GM19397 (cell line): Measurements from ENCODE around the gene MRPS34.

Experiments used
- ATAC-seq: cut with Tn5 transposase; IDR thresholded peaks from one replicate; pipeline ENCODE4 v1.9.1; 2021; ENCODE audit warnings: mild to moderate bottlenecking, moderate library complexity; ENCODE audit not compliant: unreplicated experiment

The MRPS34 gene

DNA sequence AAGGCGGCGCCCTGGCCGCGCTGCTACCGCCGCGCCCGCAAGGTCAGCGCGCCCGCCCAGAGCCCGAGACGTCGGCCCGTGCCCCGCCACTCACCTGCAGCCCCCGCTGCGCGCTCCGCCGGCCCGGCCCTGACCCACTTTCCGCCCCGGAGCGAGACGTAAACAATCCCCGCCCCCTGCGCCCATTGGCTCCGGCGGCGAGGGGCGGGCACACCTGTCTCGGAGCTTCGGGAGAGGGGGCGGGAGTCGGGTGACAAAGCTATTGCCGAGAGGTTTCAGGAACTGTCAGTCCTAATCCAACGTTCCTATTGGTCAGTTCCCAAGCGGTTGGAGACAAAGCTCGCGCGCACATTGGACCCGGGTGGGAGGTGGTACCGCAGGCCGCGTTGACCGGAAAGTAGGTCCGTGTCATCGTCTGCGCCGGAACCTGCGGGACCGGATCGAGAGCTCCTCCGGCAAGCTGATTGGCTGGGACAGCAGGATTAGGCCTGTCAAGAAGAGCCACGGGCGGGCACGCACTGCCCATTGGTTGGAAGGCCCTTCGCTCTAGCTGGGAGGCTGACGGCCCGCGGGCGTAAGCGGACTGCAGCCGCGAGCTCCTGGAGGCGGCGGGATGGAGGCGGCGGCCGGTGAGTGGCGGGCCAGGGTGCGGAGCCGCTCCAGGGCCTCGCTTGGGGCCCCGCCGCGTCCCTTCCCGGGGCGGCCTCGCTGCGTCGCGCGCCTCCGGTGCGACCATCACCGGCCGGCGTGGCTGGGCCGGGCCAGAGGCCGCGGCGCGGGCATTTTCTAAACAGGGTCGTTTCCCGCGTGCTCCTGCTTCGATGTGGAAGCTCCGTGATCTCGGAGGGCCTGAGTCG, 9.7 kb upstream of the MRPS34 start, which contains the start of the genes NUBP2 and SPSB3:
NUBP2 (plus strand) TSS at position 553 of the 857 bp plus-strand sequence; CDS start at position 614, 61 bp downstream.
SPSB3 (minus strand) TSS at position 164 of the 857 bp plus-strand sequence. CDS start 1,088 bp downstream, outside the sequence.
- peak; percentile 83 for ATAC-seq

DNA sequence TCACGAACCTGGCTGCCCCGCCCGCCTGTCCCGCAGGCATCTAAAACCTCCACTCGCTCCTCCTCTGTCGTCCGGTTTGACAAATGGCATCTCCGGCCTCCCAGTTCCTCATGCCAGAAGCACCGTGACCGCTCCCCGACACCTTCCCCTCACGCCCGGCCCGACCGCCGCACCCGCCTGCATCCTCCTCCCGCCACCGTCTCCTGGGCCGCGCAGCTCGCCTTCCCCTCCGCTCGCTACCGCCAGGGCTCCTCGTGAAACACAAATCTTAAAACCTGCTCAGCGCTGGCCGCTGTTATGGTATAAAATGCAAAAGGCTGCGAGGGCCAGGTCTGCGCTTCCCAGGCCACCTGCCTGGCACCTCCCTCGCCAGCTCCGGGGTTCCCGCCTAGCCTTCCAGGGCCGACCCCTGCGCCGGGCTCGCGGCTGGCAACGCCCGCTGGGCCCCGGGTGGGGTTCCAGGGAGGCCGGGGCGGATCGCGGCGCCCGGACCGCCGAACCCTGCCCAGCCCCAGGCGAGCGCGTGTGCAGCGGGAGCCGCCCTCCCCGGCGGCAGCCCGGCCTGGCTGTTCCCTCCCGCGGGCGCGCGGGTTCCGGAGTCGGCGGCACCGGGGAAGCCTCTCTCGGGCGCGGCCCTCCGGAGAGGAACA, 8.9 kb upstream of the MRPS34 start:
- ATAC-seq = peak; percentile 7

- no peak for ATAC-seq
Observed at GRCh38 chr16:1781254-1781653, 8.3 kb upstream of the MRPS34 start.

DNA sequence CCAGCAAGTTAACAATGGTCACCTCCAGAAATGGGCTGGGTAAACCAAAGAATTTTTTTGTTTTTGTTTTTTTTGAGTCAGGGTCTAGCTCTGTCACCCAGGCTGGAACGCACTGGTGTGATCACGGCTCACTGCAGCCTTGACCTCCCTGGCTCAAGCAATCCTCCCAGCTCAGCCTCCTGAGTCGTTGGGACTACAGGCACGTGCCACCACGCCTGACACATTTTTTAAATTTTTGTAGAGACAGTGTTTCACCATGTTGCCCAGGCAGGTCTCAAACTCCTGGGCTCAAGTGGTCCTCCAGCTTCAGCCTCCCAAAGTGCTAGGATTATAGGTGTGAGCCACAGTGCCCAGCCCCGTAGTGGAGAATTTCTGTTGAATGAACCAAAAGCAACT, 7.7 kb upstream of the MRPS34 start:
- ATAC-seq = no peak

GRCh38 chr16:1779741-1780676, 7.1 kb upstream of the MRPS34 start:
- no peak for ATAC-seq

DNA sequence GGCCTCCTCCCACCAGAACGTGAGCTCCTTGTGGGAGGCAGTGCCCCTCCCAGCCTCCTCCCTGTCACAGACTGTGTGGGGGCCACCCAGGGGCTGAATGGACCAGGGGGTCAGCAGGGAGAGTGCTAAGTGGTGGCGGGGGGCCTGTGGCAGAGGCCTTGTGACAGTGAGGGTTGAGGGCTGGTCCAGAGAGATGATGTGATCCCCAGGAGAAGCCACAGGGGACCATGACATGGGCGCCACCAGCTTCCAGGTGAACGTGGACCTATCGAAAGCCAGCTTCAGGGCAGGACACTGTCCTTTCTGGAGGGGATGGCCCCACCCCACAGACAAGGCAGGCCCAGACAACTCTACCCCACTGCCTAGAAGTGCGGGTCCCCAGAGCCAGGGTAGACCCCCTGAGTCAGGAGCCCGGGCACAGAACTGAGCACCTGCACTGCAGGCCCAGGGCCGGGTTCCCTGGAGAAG, 6.3 kb upstream of the MRPS34 start:
- no peak for ATAC-seq

- ATAC-seq = no peak
Observed at GRCh38 chr16:1778200-1779179, 5.6 kb upstream of the MRPS34 start.

DNA sequence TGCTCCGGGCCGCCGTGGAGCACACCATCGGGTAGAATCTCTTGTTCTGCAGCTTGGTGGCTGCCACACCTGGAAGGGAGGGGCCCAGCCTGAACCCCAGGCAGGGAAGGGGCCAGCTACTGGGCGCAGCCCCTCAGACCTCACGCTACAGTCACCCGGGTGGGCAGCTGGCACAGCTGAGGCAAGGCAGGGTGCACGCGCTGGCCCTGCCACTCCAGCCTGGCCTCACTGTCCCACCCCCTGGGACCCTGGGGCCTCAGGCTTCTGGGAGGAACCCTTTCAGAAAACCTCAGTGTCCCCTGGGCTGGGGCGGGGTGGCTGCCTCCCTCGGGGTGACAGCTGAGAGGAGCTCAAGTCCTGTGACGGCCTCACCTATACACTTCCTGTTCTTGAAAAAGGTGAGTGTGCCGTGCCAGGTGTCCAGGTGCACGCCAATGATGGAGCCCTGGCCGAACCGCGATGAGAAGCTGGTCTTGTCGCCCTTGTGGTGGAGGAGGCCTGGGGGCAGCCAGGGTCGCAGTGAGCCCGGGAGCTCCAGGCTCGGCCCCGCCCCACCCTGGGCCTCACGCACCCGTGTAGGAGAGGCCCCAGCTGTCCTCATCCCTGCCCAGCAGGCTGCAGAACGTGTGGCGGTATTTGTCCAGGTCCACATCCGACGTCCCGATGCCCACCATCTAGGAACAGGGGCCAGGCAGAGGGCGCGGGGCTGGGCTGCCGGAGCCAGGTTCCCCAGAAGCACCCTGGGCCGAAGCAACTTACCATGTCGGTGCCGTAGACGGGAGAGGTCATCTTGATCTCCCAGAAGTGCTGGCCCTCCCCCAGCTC, 4.7 kb upstream of the MRPS34 start:
- ATAC-seq = no peak

- no peak for ATAC-seq
Observed at GRCh38 chr16:1776991-1777374, 4.0 kb upstream of the MRPS34 start.

DNA sequence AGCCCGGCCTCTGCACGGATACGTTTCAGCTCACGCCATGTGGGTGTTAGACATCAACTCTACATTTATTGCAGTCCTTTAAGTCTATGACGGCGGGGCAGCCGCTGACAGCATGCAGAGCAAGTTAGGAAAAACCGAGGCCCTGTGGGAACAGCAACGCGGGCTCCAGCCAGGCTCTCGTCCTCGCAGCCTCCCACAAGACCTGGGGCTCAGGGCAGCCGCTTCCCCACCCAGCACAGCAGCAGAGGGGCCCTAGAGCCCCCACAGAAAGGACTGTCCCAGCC, 3.7 kb upstream of the MRPS34 start:
- ATAC-seq = no peak

DNA sequence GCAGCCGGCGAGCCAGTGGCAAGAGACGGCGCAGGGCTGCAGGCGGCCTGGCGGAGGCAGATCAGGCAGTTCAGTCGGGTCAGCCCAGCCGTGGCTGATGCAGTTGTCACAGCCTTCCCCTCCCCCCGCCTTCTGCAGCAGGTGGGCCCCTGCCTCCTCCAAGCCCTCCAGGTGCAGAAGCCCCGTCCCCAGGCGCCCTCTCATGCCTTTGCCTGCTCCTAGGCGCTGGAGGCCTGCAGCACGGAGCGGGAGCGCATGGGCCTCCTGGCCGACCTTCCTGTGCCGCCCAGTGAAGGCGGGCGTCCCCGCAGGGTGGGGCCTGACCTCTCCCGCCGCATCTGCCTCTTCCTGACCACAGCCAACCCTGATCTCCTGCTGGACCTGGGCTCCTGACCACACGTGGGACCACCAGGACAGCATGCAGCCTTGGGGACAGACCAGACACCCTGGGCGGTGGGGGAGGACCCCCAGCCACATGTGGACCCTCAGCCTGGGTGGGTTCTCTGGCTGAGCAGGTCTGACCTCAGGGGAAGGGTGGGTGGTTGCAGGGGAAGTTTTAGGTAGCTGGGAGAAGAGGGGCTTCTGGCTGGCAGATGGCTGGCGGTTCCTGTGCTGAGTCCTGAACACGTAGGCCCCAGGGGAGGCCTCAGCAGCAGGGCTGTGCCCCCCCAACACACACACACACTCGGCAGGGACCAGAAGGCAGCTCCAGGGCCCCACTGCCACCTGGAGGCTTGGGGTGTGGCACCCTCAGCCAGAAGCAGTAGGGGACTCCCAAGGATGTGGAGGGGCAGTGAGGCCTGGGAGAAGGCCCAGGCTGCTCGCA, 3.1 kb upstream of the MRPS34 start:
- ATAC-seq = no peak

DNA sequence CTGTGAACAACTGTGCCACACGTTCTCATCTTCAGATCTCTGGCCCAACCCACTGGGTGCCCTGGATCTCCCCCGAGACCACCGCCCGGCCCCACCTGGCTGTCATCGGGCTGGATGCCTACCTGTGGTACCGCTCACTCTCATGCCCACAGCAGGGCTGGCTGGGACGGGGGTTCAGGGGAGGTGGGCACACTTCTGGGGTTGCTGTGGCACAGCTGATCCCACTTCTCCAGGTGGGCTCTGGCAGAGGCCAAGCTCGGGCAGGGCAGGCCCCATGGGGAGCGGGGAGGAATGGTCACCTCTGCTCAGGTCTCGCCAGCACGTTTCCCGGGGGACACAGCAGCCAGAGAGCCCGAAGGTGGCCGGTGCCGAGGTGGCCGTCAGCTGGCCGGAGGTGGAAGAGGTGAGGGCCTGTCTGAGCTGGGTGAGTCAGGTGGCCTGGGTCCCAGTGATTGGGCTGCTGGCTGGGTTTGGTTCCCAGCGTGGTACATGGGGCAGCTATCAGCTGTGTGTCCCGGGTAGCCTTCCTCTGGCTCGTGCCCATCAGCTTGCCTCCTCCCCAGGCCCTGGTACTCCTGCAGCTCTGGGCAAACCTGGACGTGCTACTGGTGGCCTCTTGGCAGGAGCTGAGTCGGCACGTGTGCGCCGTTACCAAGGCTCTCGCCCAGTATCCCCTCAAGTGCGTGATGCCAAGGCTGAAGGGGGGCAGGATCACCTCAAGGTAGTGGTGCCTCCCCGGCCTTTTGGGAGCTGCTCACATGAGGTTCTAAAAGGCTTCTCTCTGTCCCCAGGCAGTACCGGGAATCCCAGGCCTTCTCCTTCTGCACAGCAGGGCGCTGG, 2.3 kb upstream of the MRPS34 start:
- ATAC-seq = no peak

DNA sequence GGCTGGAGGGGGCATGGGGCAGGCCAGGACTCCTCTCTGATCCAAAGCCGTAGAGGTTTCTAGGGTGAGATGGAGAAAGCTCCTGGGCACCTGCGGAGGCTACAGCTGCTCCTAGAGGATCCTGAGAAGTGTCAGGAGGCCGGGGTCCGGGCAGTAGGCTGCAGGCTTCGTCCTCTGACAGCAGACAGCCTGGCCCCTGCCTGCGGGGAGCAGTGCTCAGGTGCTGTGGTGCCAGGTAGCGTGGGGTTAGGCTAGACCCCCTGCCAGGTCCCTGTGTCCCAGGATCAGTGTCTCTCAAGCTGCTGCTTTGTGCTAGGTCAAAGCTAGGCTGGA, 1.5 kb upstream of the MRPS34 start:
- no peak for ATAC-seq

DNA sequence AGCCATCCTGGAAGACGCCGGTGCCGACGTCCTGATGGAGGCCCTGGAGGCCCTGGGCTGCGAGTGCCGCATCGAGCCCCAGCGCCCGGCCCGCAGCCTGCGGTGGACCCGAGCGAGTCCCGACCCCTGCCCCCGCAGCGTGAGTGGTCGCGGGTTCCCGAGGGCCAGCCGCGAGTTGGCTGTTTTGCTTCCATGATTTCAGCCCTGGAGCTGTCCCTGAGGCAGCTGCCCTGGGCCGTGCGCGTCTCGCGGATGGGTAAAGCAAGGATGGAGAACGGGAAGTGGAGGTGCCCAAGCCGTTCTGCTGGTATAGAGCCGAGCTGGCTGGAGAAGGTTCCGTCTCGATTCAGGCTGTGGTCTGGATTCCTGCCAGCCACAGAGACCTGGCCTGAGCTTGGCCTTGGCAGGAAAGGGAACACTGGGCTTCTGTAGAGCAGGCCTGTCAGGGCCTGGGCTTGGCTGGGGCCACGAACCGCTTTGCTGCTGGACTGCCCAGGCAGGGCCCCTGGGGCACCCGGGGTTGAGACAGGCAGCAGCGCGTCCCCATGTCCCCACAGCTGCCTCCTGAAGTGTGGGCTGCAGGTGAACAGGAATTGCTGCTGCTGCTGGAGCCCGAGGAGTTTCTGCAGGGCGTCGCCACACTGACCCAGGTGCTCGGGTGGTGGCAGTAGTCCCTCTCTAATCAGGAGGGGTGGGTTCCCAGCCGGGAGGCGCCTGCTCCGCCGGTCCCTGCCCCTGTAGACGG, 941 bp upstream of the MRPS34 start:
- ATAC-seq = no peak

GRCh38 chr16:1772362-1772907, 499 bp downstream of the MRPS34 start, which contains the start of gene EME2:
Gene EME2, plus strand, starts transcription at chr16:1772810. Its CDS starts 418 bp downstream, at chr16:1773228.
- ATAC-seq = peak; percentile 3

- no peak for ATAC-seq
Observed at GRCh38 chr16:1771864-1772361, 1.0 kb downstream of the MRPS34 start.
